ENCODE data around the gene ISM1.

ISM1 gene

DNA sequence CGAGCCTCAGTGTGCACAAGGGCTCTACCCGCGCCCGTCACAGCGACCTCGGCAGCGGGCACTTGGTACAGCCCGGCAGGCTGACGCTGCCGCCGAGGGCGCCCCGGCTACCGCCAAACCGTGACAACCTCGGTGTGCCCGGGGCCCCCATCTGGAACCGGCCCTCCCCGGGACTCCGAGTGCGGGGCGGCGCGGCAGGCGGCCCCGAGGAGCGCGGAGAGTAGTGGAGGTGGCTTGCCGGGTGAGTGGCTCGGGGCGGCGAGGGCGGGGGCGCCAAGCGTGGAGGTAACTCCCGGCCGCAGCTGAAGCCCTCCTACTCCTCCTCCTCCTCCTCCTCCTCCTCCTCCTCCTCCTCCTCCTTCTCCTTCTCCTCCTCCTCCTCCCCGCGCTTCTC lies at the start of gene ISM1:
ISM1 (plus strand) TSS at position 371 of the 394 bp plus-strand sequence. CDS start 503 bp downstream, outside the sequence.
- DNase-seq (ENCODE audit: extremely low spot score, insufficient read length, low read depth) (no peak), FAIRE-seq (no peak)

GRCh38 chr20:13173201-13173600 lies 47.9 kb upstream of the ISM1 start:
- no peak for DNase-seq (ENCODE audit: extremely low spot score, insufficient read length, low read depth)
- no peak for FAIRE-seq

DNA sequence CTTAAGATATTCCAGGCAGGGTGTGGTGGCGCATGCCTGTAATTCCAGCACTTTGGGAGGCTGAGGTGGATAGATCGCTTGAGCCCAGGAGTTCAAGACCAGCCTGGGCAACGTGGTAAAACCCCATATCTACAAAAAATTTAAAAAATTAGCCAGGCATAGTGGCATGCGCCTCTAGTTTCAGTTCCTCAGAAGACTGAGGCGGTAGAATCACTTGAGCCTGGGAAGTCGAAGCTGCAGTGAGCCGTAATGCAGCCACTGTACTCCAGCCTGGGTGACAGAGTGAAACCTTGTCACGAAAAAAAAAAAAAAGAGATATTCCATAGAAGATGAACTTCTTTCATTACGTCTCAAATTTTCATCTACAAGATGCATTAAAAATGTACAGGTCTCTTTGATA lies 46.7 kb upstream of the ISM1 start:
- peak; percentile 56 for FAIRE-seq

GRCh38 chr20:13180986-13181889 lies 39.8 kb upstream of the ISM1 start:
- no peak for DNase-seq (ENCODE audit: extremely low spot score, insufficient read length, low read depth)
- no peak for FAIRE-seq

More for the DNA sequence above, 46.7 kb upstream of the ISM1 start:
- DNase-seq (ENCODE audit: extremely low spot score, insufficient read length, low read depth): no peak

DNA sequence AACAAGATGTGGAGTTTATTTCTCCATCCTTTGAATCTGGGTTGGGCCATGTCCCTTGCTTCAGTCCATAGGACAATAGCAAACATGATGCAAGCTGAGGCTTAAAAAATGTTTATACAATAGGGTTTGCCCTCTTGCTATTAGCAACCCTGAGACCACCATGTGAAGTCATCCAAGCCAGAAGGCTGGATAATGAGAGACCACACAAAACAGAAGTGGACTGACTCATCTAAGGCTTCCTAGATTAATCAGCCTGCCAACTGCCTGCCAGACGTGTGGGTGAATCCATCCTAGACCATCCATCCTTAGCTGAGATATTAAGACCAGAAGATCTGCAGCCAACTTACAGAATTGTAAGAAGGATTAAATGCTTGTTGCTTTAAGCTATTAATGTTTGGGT lies 38.1 kb upstream of the ISM1 start:
- DNase-seq (ENCODE audit: extremely low spot score, insufficient read length, low read depth) (no peak), FAIRE-seq (no peak)

- DNase-seq (ENCODE audit: extremely low spot score, insufficient read length, low read depth) (no peak), FAIRE-seq (no peak)
Measured at GRCh38 chr20:13186043-13186774, 34.9 kb upstream of the ISM1 start.

- FAIRE-seq: no peak
- no peak for DNase-seq (ENCODE audit: extremely low spot score, insufficient read length, low read depth)
Measured at GRCh38 chr20:13187899-13188298, 33.2 kb upstream of the ISM1 start.

DNA sequence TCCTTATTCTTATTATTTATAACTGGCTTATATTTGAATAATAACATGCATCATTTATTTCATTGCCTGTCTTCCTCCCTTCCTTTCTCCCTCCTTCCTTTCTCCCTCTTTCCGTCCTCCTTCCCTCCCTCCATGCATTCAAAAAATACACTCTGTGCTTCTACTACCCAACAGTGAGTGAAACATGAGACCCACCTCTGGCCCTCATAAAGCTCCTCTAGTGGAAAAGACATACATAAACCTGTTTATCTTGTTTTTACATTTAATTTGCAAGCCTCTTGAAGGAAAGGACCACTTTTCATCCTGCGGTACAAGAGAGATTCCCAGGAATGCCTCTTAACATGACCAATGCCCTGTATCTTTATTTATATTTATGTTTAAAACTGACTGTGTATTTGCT lies 21.8 kb upstream of the ISM1 start:
- DNase-seq (ENCODE audit: extremely low spot score, insufficient read length, low read depth) (no peak), FAIRE-seq (no peak)

DNA sequence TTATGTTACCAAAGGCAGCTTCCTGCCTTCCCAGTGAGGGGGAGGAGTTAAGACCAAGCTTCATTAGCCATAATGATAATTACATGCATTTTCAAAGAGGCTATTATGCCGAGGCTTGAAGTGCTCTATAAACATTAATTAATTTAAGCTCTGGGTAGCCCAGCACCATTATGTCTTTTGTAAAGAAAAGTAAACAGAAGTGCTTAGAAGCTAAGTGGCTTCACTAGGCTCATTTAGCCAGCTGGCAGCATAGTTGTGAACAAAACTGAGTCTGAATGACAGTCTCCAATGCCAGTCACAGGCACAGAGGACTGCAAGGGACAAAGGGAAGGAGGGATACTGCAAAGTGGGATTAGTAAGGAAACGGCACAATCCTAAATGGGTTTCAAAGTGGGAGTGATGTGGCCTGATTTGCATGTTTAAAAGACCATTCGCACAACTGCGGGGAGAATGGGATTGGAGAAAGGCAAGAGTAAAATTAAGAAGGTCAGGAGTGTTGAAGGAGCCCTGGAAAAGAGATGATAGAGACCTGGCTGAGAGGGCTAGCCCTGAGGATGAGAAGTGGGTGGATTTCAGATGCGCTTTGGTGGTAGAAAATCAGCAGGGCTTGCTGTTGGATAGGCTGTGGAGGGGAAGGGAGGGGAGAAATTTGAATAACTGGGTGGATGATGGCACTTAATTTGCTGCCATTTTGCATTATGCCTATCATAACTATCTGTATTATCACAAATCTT lies 20.1 kb upstream of the ISM1 start:
- no peak for FAIRE-seq

DNA sequence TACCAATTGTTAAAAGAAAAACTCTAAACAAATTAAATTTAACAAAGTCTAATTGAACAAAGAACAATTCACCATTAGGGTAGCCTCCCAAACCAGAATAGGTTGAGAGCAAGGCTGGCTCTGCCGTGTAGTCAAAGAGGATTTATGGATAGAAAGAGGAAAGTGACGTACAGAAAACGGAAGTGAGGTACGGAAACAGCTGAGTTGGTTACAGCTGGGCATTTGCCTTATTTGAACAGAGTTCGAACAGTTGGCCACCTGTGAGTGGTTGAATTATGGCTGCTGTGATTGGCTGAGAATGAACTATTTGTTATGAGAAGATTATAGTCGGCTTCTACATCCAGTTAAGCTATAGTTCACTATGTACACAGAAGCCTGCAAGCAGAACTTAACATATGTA lies 18.5 kb upstream of the ISM1 start:
- FAIRE-seq: no peak
- no peak for DNase-seq (ENCODE audit: extremely low spot score, insufficient read length, low read depth)

More for the DNA sequence above, 20.1 kb upstream of the ISM1 start:
- no peak for DNase-seq (ENCODE audit: extremely low spot score, insufficient read length, low read depth)

GRCh38 chr20:13205425-13205824 lies 15.6 kb upstream of the ISM1 start:
- DNase-seq (ENCODE audit: extremely low spot score, insufficient read length, low read depth): no peak
- no peak for FAIRE-seq

- FAIRE-seq: no peak
Measured at GRCh38 chr20:13205848-13206434, 15.1 kb upstream of the ISM1 start.

GRCh38 chr20:13207016-13207415 lies 14.1 kb upstream of the ISM1 start:
- DNase-seq (ENCODE audit: extremely low spot score, insufficient read length, low read depth): no peak
- no peak for FAIRE-seq

More at GRCh38 chr20:13205848-13206434, 15.1 kb upstream of the ISM1 start:
- no peak for DNase-seq (ENCODE audit: extremely low spot score, insufficient read length, low read depth)

DNA sequence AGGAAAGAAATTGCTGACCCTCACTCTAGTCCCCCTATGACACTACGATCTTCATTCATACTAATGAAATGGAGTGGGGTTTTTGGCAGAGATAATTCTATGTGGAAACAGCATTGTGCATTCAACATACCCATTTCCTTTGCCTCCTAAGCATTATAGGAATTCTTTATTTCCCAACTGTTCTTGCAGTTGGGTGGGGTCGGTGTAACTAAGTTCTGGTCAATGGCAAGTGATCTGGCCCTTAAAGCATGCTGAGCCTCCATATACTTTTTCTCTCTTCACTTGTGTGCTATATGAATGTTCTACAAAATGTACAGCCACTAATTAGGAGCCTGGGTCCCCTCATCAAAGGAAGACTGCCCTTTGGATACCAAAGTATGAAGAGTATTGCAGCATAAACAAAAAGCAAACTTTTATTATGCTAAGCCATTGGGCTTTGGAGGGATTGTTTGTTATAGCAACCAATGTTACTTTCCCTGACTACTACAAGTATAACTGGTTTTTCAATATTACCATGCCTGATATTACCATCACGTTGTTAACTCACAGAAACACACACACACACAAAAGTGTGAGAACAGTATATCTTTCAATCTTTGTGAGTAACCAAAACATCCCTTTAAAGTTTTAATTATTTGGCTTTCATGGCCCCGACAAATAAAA lies 9.0 kb upstream of the ISM1 start:
- FAIRE-seq (no peak), DNase-seq (ENCODE audit: extremely low spot score, insufficient read length, low read depth) (no peak)

- no peak for FAIRE-seq
- no peak for DNase-seq (ENCODE audit: extremely low spot score, insufficient read length, low read depth)
Measured at GRCh38 chr20:13212750-13213149, 8.3 kb upstream of the ISM1 start.

- no peak for FAIRE-seq
Measured at GRCh38 chr20:13213335-13213734, 7.7 kb upstream of the ISM1 start.

DNA sequence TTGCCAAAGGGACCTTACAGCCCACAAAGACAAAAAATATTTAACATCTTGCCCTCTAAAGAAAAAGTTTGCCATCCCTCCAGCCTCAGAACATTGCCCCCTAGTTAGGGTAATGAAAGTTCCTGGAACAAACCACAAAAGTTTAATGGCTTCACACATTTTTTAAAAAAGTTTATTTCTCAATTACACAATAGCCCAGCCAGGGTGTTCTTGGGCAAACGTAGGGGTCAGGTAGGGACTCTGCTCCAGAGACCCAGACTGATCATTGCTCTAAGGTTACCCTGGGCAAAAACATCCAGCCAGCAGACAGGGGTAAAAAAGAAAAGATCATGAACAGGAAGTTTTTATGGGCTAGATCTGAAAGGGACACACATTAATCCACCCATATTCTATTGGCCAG lies 4.5 kb upstream of the ISM1 start:
- FAIRE-seq (no peak), DNase-seq (ENCODE audit: extremely low spot score, insufficient read length, low read depth) (no peak)

More at GRCh38 chr20:13213335-13213734, 7.7 kb upstream of the ISM1 start:
- DNase-seq (ENCODE audit: extremely low spot score, insufficient read length, low read depth): no peak

GRCh38 chr20:13219327-13220193 lies 1.5 kb upstream of the ISM1 start:
- DNase-seq (ENCODE audit: extremely low spot score, insufficient read length, low read depth) (no peak), FAIRE-seq (no peak)

All from GM18507 (cell line).